SH-SY5Y (cell line): Measurements from ENCODE around the gene RSU1.

Experiments
- GATA2 ChIP-seq: IDR thresholded peaks from 2 replicates; pipeline ENCODE4 v1.6.1; 2011; ENCODE audit warnings: mild to moderate bottlenecking, low read depth, low read length
- GATA3 ChIP-seq: IDR thresholded peaks from 2 replicates; pipeline ENCODE4 v1.6.1; 2011; ENCODE audit warnings: low read depth, mild to moderate bottlenecking, low read length, moderate library complexity

- TF ChIP-seq GATA3 (no peak), GATA2 (no peak)
Measured at GRCh38 chr10:16780338-16780880, 36.8 kb downstream of the RSU1 start.
